GM23338 (cell line): ENCODE data around the gene ME1. TPM values are rescaled to one million over a fixed set of nuclear protein-coding genes. Genes with fewer than 3 reads are reported as not detected.

Experiments used
- ATAC-seq: fragments of 200-7000 bp; cut with Tn5 transposase; 3 replicates; pipeline ENCODE4 v1.9.1; 2020
- DNase-seq: peaks from one replicate; pipeline ENCODE4 v3.0.0-alpha.2; 2015; ENCODE audit warnings: low spot score
- H2AFZ ChIP-seq: fragments of 200-600 bp; sonication (generic); 2 replicates; pipeline ENCODE4 v1.8.0; 2016; ENCODE audit warnings: antibody characterized with exemption, mild to moderate bottlenecking, moderate library complexity
- H3F3A ChIP-seq: fragments of 200-600 bp; sonication (generic); replicated peaks from 2 replicates; pipeline ENCODE4 v1.8.0; 2017; ENCODE audit warnings: antibody characterized with exemption, mixed run types, low read depth
- H3K27ac ChIP-seq: fragments of 200-600 bp; sonication (generic); 2 replicates; pipeline ENCODE4 v1.6.1; 2016; ENCODE audit warnings: low read depth
- H3K27me3 ChIP-seq: fragments of 200-600 bp; sonication (generic); 2 replicates; pipeline ENCODE4 v1.8.0; 2016; ENCODE audit warnings: mild to moderate bottlenecking, mixed run types, moderate library complexity; ENCODE audit not compliant: insufficient read depth
- H3K36me3 ChIP-seq: fragments of 200-600 bp; sonication (generic); 2 replicates; pipeline ENCODE4 v1.8.0; 2016; ENCODE audit warnings: mild to moderate bottlenecking; ENCODE audit not compliant: insufficient read depth
- H3K4me1 ChIP-seq: fragments of 200-600 bp; sonication (generic); 2 replicates; pipeline ENCODE4 v1.8.0; 2016; ENCODE audit warnings: mild to moderate bottlenecking, moderate library complexity; ENCODE audit not compliant: insufficient read depth
- H3K4me2 ChIP-seq: fragments of 200-600 bp; sonication (generic); 2 replicates; pipeline ENCODE4 v1.7.1; 2017; ENCODE audit warnings: mixed run types
- H3K4me3 ChIP-seq: fragments of 200-600 bp; sonication (generic); 2 replicates; pipeline ENCODE4 v1.6.1; 2016; ENCODE audit warnings: mixed run types
- H3K79me2 ChIP-seq: fragments of 200-600 bp; sonication (generic); replicated peaks from 2 replicates; pipeline ENCODE4 v1.8.0; 2017; ENCODE audit warnings: mild to moderate bottlenecking; ENCODE audit not compliant: insufficient read depth
- H3K9me2 ChIP-seq: fragments of 200-600 bp; sonication (generic); 2 replicates; pipeline ENCODE4 v1.8.0; 2017; ENCODE audit not compliant: insufficient read depth
- H4K20me1 ChIP-seq: fragments of 200-600 bp; sonication (generic); replicated peaks from 2 replicates; pipeline ENCODE4 v1.8.0; 2017; ENCODE audit warnings: mild to moderate bottlenecking; ENCODE audit not compliant: insufficient read depth
- H3K27ac Mint-ChIP-seq: 2 replicates; pipeline ENCODE4 v1.8.0; 2020; ENCODE audit warnings: inconsistent platforms, mild to moderate bottlenecking, moderate library complexity, mixed read lengths
- H3K27me3 Mint-ChIP-seq: 3 replicates; pipeline ENCODE4 v1.8.0; 2022; ENCODE audit warnings: low read depth, mild to moderate bottlenecking, moderate library complexity, mixed read lengths, inconsistent platforms; ENCODE audit not compliant: insufficient read depth, poor library complexity
- H3K36me3 Mint-ChIP-seq: 3 replicates; pipeline ENCODE4 v1.8.0; 2021; ENCODE audit warnings: low read depth, mild to moderate bottlenecking, inconsistent platforms, moderate library complexity, mixed read lengths
- H3K4me1 Mint-ChIP-seq: 3 replicates; pipeline ENCODE4 v1.8.0; 2020; ENCODE audit warnings: mild to moderate bottlenecking, inconsistent platforms, mixed read lengths
- H3K4me3 Mint-ChIP-seq: 3 replicates; pipeline ENCODE4 v1.8.0; 2021; ENCODE audit warnings: moderate library complexity, mild to moderate bottlenecking, inconsistent platforms, mixed read lengths
- H3K9me3 Mint-ChIP-seq: 3 replicates; pipeline ENCODE4 v1.8.0; 2020; ENCODE audit warnings: moderate library complexity, mild to moderate bottlenecking, inconsistent platforms, mixed read lengths
- CREB1 ChIP-seq: fragments of 250-450 bp; sonication (Bioruptor Pico); IDR thresholded peaks from 2 replicates; pipeline ENCODE4 v1.5.0; 2020; ENCODE audit warnings: low read depth, mild to moderate bottlenecking, moderate library complexity
- EZH2phosphoT487 ChIP-seq: fragments of 200-600 bp; sonication (generic); IDR thresholded peaks from one replicate; pipeline ENCODE4 v1.8.1; 2018; ENCODE audit warnings: antibody characterized with exemption; ENCODE audit not compliant: unreplicated experiment
- JUNB ChIP-seq: IDR thresholded peaks from one replicate; pipeline ENCODE4 v1.6.1; 2016; ENCODE audit warnings: antibody characterized with exemption; ENCODE audit not compliant: unreplicated experiment
- NANOG ChIP-seq: IDR thresholded peaks from 2 replicates; pipeline ENCODE4 v1.6.1; 2016; ENCODE audit warnings: antibody characterized with exemption, borderline replicate concordance
- POLR2AphosphoS5 ChIP-seq: IDR thresholded peaks from 2 replicates; pipeline ENCODE4 v1.6.1; 2016; ENCODE audit warnings: antibody characterized with exemption, low read depth
- ZNF114 ChIP-seq: fragments of 250-450 bp; sonication (Bioruptor Pico); IDR thresholded peaks from 2 replicates; pipeline ENCODE4 v1.5.0; 2020; ENCODE audit warnings: mild to moderate bottlenecking, moderate library complexity
- ZNF331 ChIP-seq: fragments of 250-450 bp; sonication (Bioruptor Pico); IDR thresholded peaks from 2 replicates; pipeline ENCODE4 v1.5.0; 2020; ENCODE audit warnings: low read depth, mild to moderate bottlenecking, moderate library complexity
- polyA plus RNA-seq: library from polyadenylated mRNA; unstranded; fragments of >200 nt; fragmentation: Nextera tagmentation; extraction: Ambion mirVana; gene quantifications from 2 replicates; pipeline ENCODE4 v1.2.1, GENCODE V29; 2016
- total RNA-seq: library from RNA; depleted of rRNA; stranded (reverse); fragments of >200 nt; shearing (Covaris generic); gene quantifications from 2 replicates; pipeline ENCODE4 v1.2.3, GENCODE V29; 2014
- TF ChIP-seq, protein P1 (sequence below), 2 experiments: fragments of 200-600 bp in 1 of 2; sonication (generic) in 1 of 2; conservative IDR thresholded peaks; 2 replicates each; pipeline versions ENCODE4 v1.5.1 to v1.6.1; 2016 to 2017; ENCODE audit warnings: antibody characterized with exemption in 2 of 2, low read depth in 2 of 2, mild to moderate bottlenecking in 2 of 2, moderate library complexity in 1 of 2
- TF ChIP-seq, protein P2 (sequence below): IDR thresholded peaks from 2 replicates; pipeline ENCODE4 v1.6.1; 2016; ENCODE audit warnings: antibody characterized with exemption

Gene ME1
- total and polyA plus RNA-seq, 2 experiments from 2014 or later: 6.4 to 8.0 TPM

DNA sequence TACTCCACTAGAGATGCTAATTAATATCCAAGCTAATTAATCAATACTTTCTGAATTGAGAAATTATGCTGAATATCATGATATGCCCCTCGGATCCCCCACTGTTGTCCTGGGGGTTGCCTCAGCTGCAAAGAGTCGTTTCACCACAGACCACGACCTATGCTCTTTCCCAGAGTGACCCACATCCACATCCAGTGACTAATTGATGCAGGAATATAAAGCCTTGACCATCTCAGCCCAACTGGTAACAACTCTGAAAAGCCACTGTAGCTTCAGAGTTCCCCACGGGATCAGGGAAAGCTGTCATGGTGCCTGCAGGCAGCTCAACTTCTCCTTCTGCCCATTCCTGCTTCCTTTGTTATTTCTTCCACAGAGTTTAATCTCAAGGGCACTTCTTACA, 120.8 kb downstream of the ME1 start (continued):
- TF ChIP-seq EZH2phosphoT487: no peak
- TF ChIP-seq CREB1 (CRISPR knock-in tag): no peak
- TF ChIP-seq ZNF114: no peak

DNA sequence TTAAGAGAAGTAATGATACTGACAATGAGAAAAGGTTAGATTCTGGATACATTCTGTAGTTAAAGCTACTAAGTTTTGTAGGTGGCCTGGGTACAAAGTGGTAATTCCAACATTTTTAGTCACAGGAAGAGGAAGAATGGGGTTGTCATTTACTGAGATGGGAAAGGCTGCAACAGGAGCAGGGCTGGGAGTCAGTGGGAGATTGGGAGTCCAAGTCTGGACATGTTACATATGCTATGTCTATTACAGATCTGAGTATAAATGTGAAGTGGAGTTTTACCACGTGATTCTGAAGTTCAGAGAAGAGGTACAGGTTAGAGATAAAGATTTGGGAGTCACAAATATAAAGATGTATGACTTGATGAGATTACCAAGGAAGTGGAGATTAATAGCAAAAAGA, 121.5 kb downstream of the ME1 start:
- DNase-seq (no peak), ATAC-seq (no peak)
- Histone ChIP-seq H3K36me3 (no peaks in the 10 kb centered on the region), H3K27ac (no peak overlapping the region), H3K79me2 (no peaks in the 10 kb centered on the region), H2AFZ (no peak overlapping the region), H3K27me3 (no peaks in the 10 kb centered on the region), H3K9me2 (no peaks in the 10 kb centered on the region), H3F3A (no peaks in the 10 kb centered on the region), H3K4me2 (no peak overlapping the region), H3K4me1 (no peaks in the 10 kb centered on the region), H3K4me3 (no peak overlapping the region), H4K20me1 (no peaks in the 10 kb centered on the region)
- TF ChIP-seq CREB1 (CRISPR knock-in tag) (no peak), EZH2phosphoT487 (no peak), NANOG (no peak), ZNF114 (no peak), ZNF331 (no peak), POLR2AphosphoS5 (no peak), JUNB (no peak)
- TF ChIP-seq, protein P1, sequence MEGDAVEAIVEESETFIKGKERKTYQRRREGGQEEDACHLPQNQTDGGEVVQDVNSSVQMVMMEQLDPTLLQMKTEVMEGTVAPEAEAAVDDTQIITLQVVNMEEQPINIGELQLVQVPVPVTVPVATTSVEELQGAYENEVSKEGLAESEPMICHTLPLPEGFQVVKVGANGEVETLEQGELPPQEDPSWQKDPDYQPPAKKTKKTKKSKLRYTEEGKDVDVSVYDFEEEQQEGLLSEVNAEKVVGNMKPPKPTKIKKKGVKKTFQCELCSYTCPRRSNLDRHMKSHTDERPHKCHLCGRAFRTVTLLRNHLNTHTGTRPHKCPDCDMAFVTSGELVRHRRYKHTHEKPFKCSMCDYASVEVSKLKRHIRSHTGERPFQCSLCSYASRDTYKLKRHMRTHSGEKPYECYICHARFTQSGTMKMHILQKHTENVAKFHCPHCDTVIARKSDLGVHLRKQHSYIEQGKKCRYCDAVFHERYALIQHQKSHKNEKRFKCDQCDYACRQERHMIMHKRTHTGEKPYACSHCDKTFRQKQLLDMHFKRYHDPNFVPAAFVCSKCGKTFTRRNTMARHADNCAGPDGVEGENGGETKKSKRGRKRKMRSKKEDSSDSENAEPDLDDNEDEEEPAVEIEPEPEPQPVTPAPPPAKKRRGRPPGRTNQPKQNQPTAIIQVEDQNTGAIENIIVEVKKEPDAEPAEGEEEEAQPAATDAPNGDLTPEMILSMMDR (conservative IDR thresholded peaks at IDR 0.05; ENCODE audit: low read depth in 2 of 2): no peak
- no peaks in the 10 kb centered on the region for H3K36me3 Mint-ChIP-seq
- H3K4me1 Mint-ChIP-seq: no peaks in the 10 kb centered on the region
- no peak overlapping the region for H3K27ac Mint-ChIP-seq
- no peaks in the 10 kb centered on the region for H3K9me3 Mint-ChIP-seq
- H3K4me3 Mint-ChIP-seq: no peak overlapping the region
- H3K27me3 Mint-ChIP-seq: no peaks in the 10 kb centered on the region

DNA sequence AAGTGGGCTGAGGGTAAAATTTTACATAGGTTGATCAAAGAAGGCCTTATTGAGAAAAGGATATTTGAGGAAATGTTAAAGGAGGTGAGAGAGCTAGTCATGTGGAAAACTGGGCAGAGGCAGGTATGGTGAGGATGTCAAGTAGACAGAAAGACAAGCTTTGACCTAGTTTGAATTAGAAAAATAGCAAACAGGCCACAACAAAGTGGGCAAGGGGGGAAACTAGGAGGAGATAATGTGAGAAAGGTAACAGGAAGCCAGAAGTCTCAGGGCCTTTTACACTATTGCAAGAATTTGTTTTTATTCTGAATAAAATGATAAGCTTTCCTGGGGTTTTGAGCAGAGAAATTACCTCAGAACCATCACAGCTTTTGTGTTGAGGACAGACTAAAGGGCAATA, 122.0 kb downstream of the ME1 start:
- TF ChIP-seq, protein P2, sequence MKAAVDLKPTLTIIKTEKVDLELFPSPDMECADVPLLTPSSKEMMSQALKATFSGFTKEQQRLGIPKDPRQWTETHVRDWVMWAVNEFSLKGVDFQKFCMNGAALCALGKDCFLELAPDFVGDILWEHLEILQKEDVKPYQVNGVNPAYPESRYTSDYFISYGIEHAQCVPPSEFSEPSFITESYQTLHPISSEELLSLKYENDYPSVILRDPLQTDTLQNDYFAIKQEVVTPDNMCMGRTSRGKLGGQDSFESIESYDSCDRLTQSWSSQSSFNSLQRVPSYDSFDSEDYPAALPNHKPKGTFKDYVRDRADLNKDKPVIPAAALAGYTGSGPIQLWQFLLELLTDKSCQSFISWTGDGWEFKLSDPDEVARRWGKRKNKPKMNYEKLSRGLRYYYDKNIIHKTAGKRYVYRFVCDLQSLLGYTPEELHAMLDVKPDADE: no peak
- TF ChIP-seq JUNB: no peak
- H3K4me3 Mint-ChIP-seq: no peak overlapping the region
- Histone ChIP-seq H3K79me2 (no peaks in the 10 kb centered on the region), H3K4me3 (no peak overlapping the region), H3K4me2 (no peak overlapping the region), H2AFZ (no peak overlapping the region), H3K9me2 (no peaks in the 10 kb centered on the region), H3F3A (no peaks in the 10 kb centered on the region), H4K20me1 (no peaks in the 10 kb centered on the region), H3K27me3 (no peaks in the 10 kb centered on the region), H3K27ac (no peak overlapping the region), H3K4me1 (no peaks in the 10 kb centered on the region), H3K36me3 (no peaks in the 10 kb centered on the region)
- no peaks in the 10 kb centered on the region for H3K4me1 Mint-ChIP-seq
- ATAC-seq (no peak), DNase-seq (no peak)
- no peaks in the 10 kb centered on the region for H3K27me3 Mint-ChIP-seq
- H3K9me3 Mint-ChIP-seq: no peaks in the 10 kb centered on the region
- H3K36me3 Mint-ChIP-seq: no peaks in the 10 kb centered on the region
- no peak overlapping the region for H3K27ac Mint-ChIP-seq
